ENCODE measurements around the gene XRCC4. TPM values are rescaled to one million over a fixed set of nuclear protein-coding genes. Genes with fewer than 3 reads are reported as not detected.

The XRCC4 gene
- total RNA-seq, 1 donor from 2014 or later = 45.6 TPM

- Histone ChIP-seq H3K4me3 (no peak overlapping the region), H3K27me3 (no peaks in the 10 kb centered on the region), H3K27ac (no peak overlapping the region), H3K4me2 (no peak overlapping the region), H3K79me2 (ENCODE audit: low read depth) (no peaks in the 10 kb centered on the region), H3K4me1 (peaks cover 20% of the 10 kb centered on the region), H3K9me3 (ENCODE audit: low read depth) (no peaks in the 10 kb centered on the region), H3K9ac (no peak overlapping the region), H4K20me1 (ENCODE audit: low read depth) (no peaks in the 10 kb centered on the region), H3F3A (ENCODE audit: low read depth) (peaks cover 3% of the 10 kb centered on the region), H3K36me3 (no peaks in the 10 kb centered on the region), H2AFZ (replicated peaks) (no peak overlapping the region)
- TF ChIP-seq EZH2 (IDR thresholded peaks at IDR 0.05) = no peak
- Mint-ChIP-seq H3K4me1 (peaks cover 15% of the 10 kb centered on the region), H3K4me3 (no peak overlapping the region), H3K9me3 (peaks cover 2% of the 10 kb centered on the region), H3K36me3 (peaks cover 1% of the 10 kb centered on the region), H3K27me3 (ENCODE audit: insufficient read depth, low read depth) (peaks cover 3% of the 10 kb centered on the region), H3K27ac (no peak overlapping the region)
- peak; percentile 5 for DNase-seq (ENCODE audit: low spot score)
Measured at GRCh38 chr5:83281658-83282057, 204.3 kb downstream of the XRCC4 start.

DNA sequence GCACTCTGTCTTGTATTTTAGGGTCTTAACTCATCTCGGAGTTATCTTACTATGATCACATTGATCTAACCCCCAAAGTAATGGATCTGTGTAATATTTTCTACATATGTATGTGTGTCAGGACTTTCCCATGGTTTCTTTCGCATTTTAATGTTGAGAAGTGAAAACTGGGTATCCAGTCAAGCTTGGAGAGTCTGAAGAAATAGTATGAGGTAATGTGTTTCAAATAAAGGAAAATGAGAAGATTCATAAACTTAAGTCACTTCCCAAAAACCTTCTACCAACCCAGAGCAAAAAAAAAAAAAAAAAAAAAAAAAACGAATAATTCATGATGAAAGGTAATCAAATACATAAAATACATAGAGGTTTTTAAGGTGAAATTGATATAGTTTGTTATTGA is 206.4 kb downstream of the XRCC4 start:
- Histone ChIP-seq H3K27ac (no peak overlapping the region), H4K20me1 (ENCODE audit: low read depth) (no peaks in the 10 kb centered on the region), H3K4me2 (no peak overlapping the region), H2AFZ (replicated peaks) (no peak overlapping the region), H3K9ac (no peak overlapping the region), H3K27me3 (no peaks in the 10 kb centered on the region), H3K9me3 (ENCODE audit: low read depth) (no peaks in the 10 kb centered on the region), H3K4me3 (no peak overlapping the region), H3F3A (ENCODE audit: low read depth) (peaks cover 3% of the 10 kb centered on the region), H3K36me3 (no peaks in the 10 kb centered on the region), H3K4me1 (peaks cover 20% of the 10 kb centered on the region), H3K79me2 (ENCODE audit: low read depth) (no peaks in the 10 kb centered on the region)
- peaks cover 2% of the 10 kb centered on the region for H3K9me3 Mint-ChIP-seq
- H3K4me1 Mint-ChIP-seq = peaks cover 15% of the 10 kb centered on the region
- no peak overlapping the region for H3K27ac Mint-ChIP-seq
- DNase-seq (ENCODE audit: low spot score) = no peak
- H3K27me3 Mint-ChIP-seq (ENCODE audit: insufficient read depth, low read depth) = peaks cover 3% of the 10 kb centered on the region
- H3K36me3 Mint-ChIP-seq = peaks cover 1% of the 10 kb centered on the region
- TF ChIP-seq EZH2 (IDR thresholded peaks at IDR 0.05) (no peak), EZH2phosphoT487 (IDR thresholded peaks at IDR 0.05) (no peak), CTCF (IDR thresholded peaks at IDR 0.05) (no peak)
- H3K4me3 Mint-ChIP-seq = no peak overlapping the region

DNA sequence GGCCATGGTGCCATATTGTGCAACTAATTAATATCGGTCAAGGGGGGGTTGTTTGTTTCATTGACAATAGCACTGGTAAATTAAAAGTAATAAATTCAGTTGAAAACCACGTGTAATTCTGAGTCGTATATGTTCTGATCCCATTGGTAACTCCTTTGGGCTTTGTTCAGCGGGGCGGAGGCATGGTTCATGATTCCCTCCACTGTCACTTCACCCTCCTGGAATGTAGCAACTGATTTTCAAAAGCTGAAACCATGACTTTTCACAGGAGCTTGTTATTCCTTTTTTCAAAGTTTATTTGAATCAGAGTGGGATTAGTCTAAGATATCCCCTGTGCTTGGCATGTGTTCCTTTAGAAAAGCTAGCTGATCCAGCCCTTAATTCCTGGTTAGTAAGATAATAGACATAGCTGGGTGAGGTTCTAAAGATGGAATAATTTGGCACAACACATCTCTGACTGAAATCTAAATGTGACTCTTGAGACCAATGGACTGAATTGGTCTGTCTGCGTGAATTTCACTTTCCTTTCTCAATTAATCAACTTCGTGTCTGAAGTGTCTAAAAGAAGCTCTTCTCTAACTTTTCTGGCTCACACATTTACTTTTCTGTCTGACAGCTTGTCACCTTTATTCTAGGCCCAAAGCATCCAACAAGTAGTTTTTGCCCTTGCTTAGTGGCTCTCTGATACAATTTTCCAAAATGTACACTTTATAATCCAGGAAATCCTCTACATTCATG is 208.5 kb downstream of the XRCC4 start:
- H3K4me3 Mint-ChIP-seq = no peak overlapping the region
- TF ChIP-seq EZH2phosphoT487 (IDR thresholded peaks at IDR 0.05) (no peak), CTCF (IDR thresholded peaks at IDR 0.05) (no peak), EZH2 (IDR thresholded peaks at IDR 0.05) (no peak)
- peaks cover 3% of the 10 kb centered on the region for H3F3A ChIP-seq (ENCODE audit: low read depth)
- H4K20me1 ChIP-seq (ENCODE audit: low read depth) = no peaks in the 10 kb centered on the region
- peak overlapping the region; percentile 7 for H3K27ac Mint-ChIP-seq
- no peak overlapping the region for H3K4me2 ChIP-seq
- no peaks in the 10 kb centered on the region for H3K27me3 ChIP-seq
- peaks cover 14% of the 10 kb centered on the region for H3K4me1 Mint-ChIP-seq
- no peaks in the 10 kb centered on the region for H3K79me2 ChIP-seq (ENCODE audit: low read depth)
- no peak overlapping the region for H3K9ac ChIP-seq
- peaks cover 20% of the 10 kb centered on the region for H3K4me1 ChIP-seq
- H3K36me3 ChIP-seq = no peaks in the 10 kb centered on the region
- H3K9me3 ChIP-seq (ENCODE audit: low read depth) = no peaks in the 10 kb centered on the region
- peaks cover 2% of the 10 kb centered on the region for H3K9me3 Mint-ChIP-seq
- no peak overlapping the region for H3K27ac ChIP-seq
- no peak overlapping the region for H3K4me3 ChIP-seq
- peaks cover 5% of the 10 kb centered on the region for H3K27me3 Mint-ChIP-seq (ENCODE audit: insufficient read depth, low read depth)
- H2AFZ ChIP-seq (replicated peaks) = no peak overlapping the region
- peaks cover 5% of the 10 kb centered on the region for H3K36me3 Mint-ChIP-seq
- DNase-seq (ENCODE audit: low spot score) = peak; percentile 8

DNA sequence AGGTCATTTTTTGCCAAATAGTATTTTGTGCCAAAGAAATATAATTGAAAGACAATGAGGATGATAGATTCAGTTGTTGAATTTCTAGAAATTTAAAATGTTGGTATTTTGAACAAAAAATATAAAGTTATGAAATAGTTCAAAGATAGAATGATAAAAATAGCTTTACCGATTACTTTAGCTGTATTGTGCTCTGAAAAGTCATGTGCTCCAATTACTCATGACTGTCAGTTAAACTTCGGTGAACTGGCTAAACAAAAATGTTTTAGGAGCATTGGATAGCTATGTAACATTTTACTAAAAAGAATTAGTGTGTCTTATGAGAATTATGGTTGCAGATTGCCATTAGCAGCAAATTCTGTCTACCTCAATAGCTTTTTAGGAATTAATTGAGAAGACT is 216.9 kb downstream of the XRCC4 start:
- Mint-ChIP-seq H3K4me1 (no peaks in the 10 kb centered on the region), H3K27me3 (ENCODE audit: insufficient read depth, low read depth) (peaks cover 2% of the 10 kb centered on the region), H3K9me3 (no peaks in the 10 kb centered on the region), H3K27ac (no peak overlapping the region), H3K4me3 (no peak overlapping the region), H3K36me3 (peaks cover 2% of the 10 kb centered on the region)
- Histone ChIP-seq H3K36me3 (peaks cover 1% of the 10 kb centered on the region), H3K4me2 (no peak overlapping the region), H3F3A (ENCODE audit: low read depth) (no peaks in the 10 kb centered on the region), H3K4me1 (no peaks in the 10 kb centered on the region), H2AFZ (replicated peaks) (no peak overlapping the region), H3K4me3 (no peak overlapping the region), H4K20me1 (ENCODE audit: low read depth) (no peaks in the 10 kb centered on the region), H3K9ac (no peak overlapping the region), H3K9me3 (ENCODE audit: low read depth) (no peaks in the 10 kb centered on the region), H3K27me3 (no peaks in the 10 kb centered on the region), H3K79me2 (ENCODE audit: low read depth) (no peaks in the 10 kb centered on the region), H3K27ac (no peak overlapping the region)
- no peak for TF ChIP-seq EZH2phosphoT487 (IDR thresholded peaks at IDR 0.05)
- no peak for TF ChIP-seq CTCF (IDR thresholded peaks at IDR 0.05)
- TF ChIP-seq EZH2 (IDR thresholded peaks at IDR 0.05) = no peak
- no peak for DNase-seq (ENCODE audit: low spot score)

All from neural progenitor cell (in vitro differentiated cells).